HK-2 (cell line): ENCODE results near the gene DOCK7.

Experiments
- DNase-seq: peaks from one replicate; pipeline ENCODE4 v3.0.0-alpha.2; 2018; ENCODE audit not compliant: unreplicated experiment

DOCK7 gene

DNA sequence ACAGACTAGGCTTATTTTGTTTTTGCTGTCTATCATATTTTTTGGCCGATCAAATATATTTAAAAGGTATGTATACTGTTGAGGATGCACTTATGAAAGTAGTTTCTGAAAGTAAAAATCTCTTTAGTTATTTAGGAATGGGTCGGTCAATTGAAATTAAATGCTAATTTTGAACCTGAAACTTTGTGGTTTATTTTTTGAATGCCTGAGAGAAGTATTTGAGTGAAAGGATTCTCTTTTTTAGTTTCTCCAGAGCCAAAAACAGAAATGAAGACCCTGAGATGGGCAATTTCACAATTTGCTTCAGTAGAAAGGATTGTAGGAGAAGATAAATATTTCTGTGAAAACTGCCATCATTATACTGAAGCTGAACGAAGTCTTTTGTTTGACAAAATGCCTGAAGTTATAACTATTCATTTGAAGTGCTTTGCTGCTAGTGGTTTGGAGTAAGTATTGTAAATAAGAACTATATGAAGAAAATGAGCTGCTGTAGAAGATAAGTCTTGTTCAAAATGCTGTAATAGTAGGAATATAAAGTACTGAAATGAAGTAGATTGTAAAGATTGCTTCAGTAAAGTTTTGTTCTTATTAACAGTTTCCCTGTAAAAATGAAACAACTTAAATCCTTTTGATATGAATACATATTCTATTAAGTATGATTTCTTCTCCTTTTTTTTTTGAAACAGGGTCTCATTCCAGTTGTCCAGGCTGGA lies 239.8 kb downstream of the DOCK7 start:
- no peak for DNase-seq

DNA sequence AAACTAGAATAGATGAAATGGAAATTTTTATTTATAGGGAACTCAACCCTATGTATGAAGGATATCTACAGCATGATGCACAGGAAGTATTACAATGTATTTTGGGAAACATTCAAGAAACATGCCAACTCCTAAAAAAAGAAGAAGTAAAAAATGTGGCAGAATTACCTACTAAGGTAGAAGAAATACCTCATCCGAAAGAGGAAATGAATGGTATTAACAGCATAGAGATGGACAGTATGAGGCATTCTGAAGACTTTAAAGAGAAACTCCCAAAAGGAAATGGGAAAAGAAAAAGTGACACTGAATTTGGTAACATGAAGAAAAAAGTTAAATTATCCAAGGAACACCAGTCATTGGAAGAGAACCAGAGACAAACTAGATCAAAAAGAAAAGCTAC lies 243.5 kb downstream of the DOCK7 start:
- no peak for DNase-seq

DNA sequence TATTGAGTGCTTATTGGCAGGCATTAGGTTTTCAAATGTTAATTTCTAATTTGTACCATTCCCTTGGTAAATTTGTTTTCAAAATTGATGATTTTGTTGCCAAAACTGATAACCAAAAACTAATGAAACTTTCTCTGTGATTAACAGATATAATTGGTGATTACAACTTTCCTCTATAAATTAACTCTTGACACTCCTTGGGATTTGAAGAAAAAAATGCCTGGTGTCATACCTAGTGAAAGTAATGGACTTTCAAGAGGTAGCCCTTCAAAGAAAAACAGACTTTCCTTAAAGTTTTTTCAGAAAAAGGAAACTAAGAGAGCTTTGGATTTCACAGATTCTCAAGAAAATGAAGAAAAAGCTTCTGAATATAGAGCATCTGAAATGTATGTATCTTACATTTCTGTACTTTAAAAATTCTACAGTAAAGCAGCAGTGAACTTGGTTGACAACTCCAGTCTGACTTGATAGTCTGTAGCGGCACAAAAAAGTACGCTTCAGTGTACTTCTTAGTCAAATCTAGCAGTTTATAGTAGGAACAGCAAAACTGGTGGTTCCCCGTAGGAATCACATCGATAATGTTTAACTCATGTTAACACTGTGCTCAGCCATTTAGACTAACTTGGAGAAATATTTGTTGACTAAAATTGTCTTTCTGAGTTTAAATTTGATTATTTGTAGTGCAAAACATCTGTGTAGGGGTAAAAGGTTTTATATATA lies 248.4 kb downstream of the DOCK7 start:
- no peak for DNase-seq

DNA sequence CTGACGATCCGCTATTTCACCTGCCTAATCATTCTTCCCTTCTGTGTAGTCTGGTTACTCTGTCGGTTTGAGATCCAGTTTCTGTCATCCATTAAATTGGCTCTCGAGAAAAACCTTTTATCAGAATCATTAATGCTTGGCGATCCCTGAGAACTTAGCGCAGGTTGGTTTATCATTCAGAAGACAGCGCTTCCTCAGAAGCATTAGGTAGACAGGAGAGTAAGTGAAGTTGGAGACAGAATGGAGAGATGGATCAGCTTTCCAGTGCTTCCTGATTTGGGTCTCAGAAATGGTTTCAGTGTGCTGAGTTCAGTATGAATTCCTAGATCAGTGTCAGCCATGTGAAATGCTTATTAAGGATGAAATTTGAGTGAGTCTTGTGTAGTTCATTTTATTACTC lies 250.0 kb downstream of the DOCK7 start:
- peak; percentile 7 for DNase-seq

DNA sequence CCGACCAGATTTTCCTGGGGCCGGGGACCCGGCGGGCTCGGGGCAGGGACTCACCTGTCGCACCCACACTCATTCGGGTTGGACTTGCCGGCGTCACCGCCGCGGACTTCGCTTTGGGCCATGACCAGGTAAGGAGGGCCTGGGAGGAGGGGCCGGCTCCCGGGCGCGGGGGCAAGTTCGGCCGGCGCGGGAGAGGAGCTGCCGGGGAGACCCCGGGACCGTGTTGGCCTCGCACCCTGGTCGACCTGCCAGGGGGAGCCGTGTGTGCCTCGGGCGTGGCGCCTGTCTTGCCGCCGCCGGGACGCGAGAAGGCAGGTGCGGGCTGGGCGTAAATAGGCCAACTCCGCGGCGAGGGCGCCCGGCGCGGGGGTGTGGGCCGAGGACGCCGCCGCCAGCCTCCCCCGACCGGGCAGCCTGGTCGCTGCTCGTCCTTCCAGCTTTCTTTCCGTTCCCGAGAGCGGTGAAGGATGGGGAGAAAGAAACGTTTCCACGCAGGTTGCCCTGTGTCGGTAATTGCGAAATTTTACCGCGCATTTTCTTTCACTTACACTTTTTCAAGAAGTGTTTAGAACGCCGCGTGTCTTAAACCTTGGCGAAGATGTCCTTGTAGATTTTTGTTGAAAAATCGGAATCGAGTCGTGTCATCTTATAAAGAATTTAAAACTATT lies 250.8 kb downstream of the DOCK7 start:
- DNase-seq = no peak

DNA sequence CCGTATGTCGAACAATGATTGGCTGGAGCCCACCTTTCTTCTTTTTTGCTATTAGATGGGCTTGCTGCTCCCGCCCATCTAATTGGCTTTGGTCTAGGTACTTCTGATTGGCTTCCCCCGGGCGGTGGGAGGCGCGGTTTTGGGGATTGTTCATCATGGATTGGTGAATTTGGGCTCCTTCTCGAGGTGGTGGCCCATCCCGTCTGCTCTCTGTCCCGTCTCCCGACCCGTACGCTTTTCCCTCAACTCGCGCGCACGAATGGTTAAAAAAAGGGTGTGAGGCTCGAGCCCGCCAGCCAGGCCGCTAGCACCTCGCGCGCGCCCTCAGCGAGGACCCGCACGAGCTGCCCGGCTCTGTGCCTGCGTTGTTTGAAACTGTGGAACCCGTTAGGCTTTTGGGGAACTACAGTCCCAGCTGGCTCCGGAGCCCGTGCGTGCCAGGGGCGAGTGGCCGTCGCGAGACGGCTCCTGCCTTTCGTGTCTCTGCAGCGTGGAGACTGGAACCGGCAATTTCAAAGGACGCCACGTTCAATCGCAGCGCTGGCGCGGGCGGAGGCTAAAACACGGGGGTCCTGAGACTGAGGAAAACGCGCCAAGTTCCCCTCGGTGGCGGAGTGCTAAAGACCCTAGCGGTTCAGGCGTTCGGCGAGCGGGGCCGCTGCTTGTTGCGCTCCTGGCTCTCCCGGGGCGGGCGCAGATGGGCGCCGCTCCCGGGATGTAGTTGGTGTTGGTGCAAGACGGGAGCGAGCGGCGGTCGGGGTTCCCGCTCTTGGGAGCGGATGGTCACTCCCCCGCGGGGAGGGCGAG lies 251.5 kb downstream of the DOCK7 start, which contains the start of gene USP1:
Gene USP1 (plus strand): TSS at position 584 of the 807 bp plus-strand sequence. CDS start 2,819 bp downstream, outside the sequence.
- peak; percentile 99 for DNase-seq

DNA sequence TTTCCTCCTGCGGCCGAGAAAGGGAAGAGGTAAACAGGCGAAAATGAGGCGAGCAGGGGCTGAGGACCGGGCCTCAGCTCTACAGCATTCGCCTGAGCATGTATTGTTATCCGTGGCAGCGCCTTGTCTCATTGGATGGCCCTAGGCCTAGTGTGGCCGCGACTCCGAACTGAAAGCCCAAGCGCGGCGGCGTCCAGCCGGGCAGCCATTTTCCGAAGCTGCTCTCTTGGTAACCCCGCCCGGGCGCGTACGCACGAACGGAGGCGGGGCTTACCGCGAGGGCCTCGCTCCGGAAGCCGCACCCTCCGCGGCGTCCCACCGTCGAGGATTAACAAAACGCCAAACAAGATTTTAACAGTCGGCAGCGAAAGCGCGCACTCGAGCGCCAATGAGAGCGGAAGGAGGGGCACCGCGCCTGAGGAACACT lies 252.1 kb downstream of the DOCK7 start:
- peak; percentile 98 for DNase-seq

DNA sequence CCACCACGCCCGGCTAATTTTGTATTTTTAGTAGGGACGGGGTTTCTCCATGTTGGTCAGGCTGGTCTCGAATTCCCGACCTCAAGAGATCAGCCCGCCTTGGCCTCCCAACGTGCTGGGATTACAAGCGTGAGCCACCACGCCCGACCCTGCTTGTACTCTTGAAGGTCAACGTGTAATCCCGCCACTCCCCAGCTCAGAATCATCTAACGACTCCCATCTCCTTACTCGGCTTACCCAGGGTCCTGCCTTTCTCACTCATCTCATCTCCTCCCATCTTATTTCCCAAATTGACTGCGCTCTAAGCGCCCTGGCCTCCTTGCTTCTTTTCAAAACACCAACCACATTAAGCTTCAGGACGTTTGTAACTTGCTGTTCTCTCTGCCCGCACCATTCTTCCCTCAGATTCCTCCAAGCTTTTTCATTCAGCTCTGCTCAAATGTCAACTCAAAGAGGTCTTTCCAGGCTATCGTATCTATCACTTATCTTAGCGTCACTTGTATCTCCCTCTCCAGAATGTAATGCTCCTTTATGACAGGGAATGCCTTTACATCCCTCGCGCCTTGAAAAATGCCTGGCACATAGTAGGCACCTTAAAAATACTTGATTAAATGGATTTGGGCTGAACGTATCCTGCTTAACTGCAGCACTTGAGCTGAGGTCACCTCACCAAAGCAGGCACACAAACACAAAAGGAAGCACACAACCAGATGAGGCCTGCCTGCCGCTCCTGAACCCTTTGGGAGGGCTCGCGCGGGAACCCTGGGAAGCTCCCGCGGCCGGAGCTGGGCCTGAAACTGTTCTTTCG lies 252.8 kb downstream of the DOCK7 start:
- DNase-seq = no peak

DNA sequence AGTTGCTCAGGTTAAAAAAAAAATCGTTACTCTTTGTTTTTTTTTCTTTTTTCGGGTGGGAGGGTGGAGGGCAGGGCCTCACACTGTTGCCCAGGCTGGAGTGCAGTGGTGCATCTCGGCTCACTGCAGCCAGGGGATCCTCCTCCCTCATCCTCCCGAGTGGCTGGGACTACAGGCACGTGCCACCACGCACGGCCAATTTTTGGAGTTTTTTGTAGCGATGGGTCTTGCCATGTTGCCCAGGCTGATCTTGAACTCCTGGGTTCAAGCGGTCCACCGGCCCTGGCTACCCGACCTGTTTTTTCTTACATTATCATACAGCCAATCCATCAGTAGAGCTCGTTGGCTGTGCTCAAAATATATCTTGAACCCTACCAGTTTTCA lies 253.6 kb downstream of the DOCK7 start:
- DNase-seq = no peak

DNA sequence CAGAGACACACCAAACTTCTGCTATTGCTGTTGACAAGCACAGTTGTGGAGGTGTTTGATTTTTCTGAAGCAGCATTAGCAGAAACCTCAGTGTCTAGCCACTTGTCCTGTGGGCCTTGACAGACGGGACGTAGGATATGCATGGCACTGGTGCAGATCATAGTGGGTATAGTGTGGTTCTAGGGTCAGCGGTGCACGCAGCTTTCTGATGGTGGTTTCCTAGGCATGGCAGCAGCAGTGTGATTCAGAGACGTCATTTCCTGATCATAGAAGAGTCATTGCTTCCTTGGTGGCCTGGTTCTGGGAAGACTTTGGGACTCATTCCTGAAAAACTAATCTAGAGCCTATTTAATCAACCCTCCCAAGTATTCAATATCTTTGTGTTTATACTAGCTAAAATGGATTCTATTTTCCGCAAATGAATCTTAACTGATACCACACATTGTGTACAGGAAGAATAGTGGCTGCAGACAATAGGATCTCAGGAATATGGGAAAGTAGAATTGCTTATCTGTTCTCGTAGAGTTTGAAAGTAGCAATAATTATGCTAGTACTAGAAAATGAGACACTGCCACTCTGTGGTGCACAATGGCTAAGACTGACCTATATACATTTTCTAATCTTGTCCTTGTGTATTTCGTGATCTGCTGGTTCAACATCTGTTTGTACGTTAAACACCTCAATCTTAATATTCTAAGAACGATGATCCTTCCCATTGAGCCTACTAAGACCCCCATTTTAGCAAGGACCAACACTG lies 254.1 kb downstream of the DOCK7 start:
- peak; percentile 20 for DNase-seq

DNA sequence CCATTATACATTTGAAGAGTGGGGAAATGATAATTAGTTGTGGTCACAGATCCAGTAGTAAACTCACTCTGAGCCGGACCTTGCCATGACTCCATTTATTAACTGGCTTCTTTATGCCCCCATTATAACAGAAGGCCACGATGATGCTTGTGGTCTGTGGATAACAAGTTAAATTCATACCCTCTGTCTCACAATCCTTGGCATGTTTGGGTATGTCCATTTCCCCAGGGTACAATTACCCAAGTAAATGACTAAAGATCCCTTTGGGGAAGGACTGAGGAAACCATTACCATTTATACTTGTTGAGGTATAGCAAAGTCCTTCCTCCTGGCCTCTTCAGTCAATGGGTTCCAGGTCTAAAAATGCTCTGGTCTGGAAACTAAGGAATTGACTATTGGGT lies 258.6 kb downstream of the DOCK7 start:
- DNase-seq = no peak

DNA sequence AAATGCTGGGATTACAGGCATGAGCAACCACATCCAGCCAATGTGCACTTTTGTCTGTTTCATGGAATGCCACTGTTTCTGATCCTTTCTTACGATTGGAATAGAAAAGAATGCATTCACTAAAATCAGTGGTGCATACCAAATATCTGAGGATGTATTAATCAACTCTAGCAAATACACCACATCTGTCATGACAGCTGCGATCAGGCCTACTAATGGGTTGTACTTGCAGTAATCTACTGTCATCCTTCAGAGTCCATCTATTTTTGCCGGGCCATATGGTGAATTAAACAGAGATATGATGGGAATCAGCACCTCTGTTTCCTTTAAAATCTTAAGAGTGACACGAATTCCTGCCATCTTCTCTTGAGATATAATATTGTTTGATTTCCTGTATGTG lies 259.8 kb downstream of the DOCK7 start:
- no peak for DNase-seq

DNA sequence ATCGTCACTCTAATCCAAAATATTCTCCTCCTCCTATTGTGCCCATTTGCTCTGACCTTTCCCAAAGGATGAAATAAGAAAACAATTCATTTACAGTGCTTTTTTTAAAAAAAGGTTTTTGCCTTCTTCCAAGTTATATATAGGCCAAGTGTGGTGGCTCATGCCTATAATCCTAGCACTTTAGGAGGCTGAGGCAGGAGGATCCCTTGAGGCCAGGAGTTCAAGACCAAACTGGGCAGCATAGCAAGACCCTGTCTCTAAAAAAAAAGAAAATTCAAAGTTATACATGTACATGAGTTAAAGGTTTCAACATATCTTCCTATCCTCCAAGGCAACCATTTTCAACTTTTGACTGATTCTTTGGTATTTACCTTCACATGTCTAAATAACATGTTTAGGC lies 261.4 kb downstream of the DOCK7 start:
- no peak for DNase-seq

DNA sequence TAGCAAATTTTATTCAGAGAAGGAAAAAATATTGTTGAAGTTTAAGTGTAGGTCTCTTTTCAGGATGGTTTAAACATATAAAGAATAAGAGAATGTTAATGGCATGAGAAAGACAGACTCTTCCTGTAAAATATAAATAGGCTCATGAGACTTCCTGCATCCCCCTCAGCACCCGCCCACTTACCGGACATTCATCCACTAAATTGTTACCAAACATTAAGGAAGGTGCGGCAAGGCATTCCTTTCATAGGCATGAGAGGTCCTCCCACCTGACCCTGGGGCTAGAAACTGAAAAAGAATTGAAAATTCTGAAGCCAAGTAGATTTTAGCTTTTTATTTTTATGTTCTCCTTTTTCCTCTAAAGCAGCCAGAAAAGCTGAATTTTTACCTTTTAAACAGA lies 261.9 kb downstream of the DOCK7 start:
- no peak for DNase-seq

DNA sequence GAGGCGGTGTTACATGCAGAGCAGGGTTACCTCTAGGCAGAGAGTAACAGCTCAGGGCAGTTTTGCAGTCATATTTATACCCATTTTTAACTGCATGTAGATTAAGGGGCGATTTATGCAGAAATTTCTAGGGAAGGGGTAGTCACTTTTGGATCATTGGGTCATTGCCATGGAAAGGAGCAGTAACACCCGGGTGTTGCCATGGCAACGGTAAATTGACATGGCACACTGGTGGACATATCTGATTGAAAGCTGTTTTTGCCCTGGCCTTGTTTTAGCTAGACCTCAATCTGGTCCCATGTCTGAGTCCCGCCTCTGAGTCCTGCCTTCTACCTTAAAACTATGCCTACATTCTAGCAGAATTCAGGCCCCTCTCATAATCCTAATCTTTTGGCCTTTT lies 263.1 kb downstream of the DOCK7 start:
- no peak for DNase-seq

DNA sequence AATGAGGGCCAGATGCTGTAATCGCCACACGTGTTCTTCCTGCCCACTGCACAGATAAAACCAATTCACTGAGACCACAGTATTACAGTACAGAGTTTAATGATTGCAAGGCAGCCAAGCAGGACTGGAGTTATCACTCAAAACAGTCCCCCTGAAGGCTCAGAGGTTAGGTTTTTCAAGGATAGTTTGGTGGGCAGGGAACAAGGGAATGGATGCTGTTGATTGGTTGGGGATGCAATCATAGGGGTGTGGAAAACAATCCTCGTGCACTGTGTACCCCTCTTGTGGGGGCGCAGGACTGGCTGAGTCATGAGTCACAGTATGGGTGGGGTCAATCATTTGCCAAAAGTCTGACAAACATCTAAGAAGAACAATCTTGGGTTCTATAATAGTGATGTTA lies 263.8 kb downstream of the DOCK7 start:
- peak; percentile 31 for DNase-seq

DNA sequence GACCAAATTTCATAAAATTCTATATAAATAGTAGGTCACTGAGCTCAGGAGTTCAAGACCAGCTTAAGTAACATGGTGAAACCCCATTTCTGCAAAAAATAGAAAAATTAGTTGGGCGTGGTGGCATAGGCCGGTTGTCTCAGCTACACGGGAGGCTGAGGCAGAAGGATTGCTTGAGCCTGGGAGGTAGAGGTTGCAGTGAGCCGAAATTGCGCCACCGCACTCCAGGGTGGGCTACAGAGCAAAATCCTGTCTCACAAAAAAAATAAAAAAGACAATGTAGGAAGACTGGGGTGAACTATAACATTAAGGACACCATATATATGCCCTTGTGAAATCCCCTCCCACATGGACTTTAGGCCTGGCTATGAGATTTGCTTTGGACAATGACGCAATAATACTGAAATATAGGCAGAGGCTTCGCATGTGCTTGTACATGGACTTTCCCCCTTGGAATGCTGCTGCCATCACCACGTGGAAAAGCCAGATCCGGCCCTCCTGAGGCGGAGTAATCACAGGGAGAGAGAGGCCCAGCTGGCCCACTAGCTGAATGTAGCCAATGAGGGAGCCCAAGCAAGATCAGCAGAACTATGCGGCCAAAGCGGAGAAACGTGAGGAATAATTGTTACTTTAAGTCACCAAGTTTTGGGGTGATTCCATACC lies 264.5 kb downstream of the DOCK7 start:
- DNase-seq = no peak

DNA sequence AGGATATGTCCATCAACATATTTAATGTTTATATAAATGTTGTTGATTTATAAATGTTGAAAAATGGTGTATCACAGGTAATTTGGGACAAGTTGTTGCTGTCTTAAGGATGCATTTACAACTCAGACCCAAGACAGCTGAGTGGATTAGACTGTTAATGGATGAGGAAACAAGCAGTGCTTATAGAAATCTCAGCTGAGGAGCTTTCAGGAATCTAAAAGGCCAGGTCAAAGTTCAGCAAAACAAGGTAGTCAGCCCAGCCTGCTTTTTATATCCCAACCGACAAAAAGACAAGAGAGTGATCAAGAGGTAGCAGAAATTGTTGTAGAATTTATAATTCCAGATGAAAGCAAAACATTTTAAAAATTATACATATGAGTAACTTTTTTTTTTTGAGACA lies 268.0 kb downstream of the DOCK7 start:
- DNase-seq = no peak

DNA sequence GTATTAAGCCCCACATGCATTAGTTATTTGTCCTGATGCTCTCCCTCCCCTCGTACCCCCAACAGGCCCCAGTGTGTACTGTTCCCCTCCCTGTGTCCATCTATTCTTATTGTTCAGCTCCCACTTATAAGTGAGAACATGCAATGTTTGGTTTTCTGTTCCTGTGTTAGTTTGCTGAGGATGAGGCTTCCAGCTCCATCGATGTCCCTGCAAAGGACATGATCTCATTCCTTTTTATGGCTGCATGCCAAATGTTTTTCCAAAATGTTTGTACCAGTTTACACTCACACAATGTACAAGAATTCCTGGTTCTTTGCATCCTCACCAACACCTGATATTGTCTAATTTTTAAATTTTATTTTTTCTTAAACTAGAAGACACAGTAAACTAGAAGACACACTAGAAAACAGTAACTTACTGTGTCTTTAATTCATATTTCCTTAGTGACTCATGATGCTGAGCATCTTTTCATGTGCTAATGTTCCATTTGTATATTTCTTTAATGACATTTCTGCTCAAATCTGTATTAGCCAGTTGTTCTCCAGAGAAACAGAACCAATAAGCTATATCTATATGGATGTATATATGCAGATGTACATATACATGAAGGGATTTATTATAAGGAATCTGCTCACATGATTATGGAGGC lies 270.7 kb downstream of the DOCK7 start:
- DNase-seq = no peak
